Mesodermal cell (in vitro differentiated cells): ENCODE results near the gene GNB3.

Experiments used
- H3K27ac ChIP-seq: 2 replicates; pipeline ENCODE4 v1.7.0; 2013; ENCODE audit warnings: mild to moderate bottlenecking, low read depth, low read length, moderate library complexity; ENCODE audit not compliant: severe bottlenecking
- H3K36me3 ChIP-seq: 2 replicates; pipeline ENCODE4 v1.7.1; 2013; ENCODE audit warnings: mild to moderate bottlenecking, low read length, moderate library complexity; ENCODE audit not compliant: control insufficient read depth, insufficient read depth
- H3K4me1 ChIP-seq: one replicate; pipeline ENCODE4 v1.7.1; 2013; ENCODE audit warnings: mild to moderate bottlenecking, low read length; ENCODE audit not compliant: insufficient read depth, control insufficient read depth, poor library complexity, severe bottlenecking
- H3K4me3 ChIP-seq: 2 replicates; pipeline ENCODE4 v1.7.0; 2013; ENCODE audit warnings: low read length, control low read depth, mild to moderate bottlenecking; ENCODE audit not compliant: insufficient read depth, poor library complexity, severe bottlenecking; ENCODE audit errors: extremely low read depth
- H3K9me3 ChIP-seq: 2 replicates; pipeline ENCODE4 v1.7.1; 2013; ENCODE audit warnings: mild to moderate bottlenecking, low read length, moderate library complexity; ENCODE audit not compliant: control insufficient read depth
- WGBS, 2 experiments: methylation state at CpG; one replicate each; pipeline ENCODE4 v1.1.5; 2013; ENCODE audit warnings: missing lambda C conversion rate in 2 of 2; ENCODE audit not compliant: insufficient coverage in 2 of 2; 5-methylcytosine and 5-hydroxymethylcytosine counted together

Gene GNB3

DNA sequence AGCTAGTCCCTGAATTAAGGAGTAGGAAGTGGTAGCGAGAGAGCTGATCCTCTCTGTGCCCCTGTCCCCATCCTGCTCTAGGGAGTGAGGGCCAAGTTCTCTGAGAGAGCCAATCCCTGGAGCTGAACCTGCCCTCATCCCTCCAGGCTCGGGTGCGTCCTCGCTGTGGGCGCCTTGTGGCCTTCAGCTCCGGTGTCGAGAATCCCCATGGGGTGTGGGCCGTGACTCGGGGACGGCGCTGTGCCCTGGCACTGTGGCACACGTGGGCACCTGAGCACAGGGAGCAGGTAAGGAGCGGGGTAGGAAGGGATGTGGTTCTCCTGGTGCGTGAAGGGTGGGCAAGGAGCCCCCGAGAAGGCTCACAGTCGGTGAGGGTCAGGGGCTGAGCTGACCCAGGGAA, 1.9 kb upstream of the GNB3 start:
- H3K9me3 ChIP-seq = no peaks in the 10 kb centered on the region
- peaks cover 93% of the 10 kb centered on the region for H3K36me3 ChIP-seq
- no peak overlapping the region for H3K27ac ChIP-seq
- no peak overlapping the region for H3K4me3 ChIP-seq
- 98 to 99% methylated on average over 10 to 14 of the region's 16 CpGs for WGBS, 2 experiments
- H3K4me1 ChIP-seq = no peaks in the 10 kb centered on the region

DNA sequence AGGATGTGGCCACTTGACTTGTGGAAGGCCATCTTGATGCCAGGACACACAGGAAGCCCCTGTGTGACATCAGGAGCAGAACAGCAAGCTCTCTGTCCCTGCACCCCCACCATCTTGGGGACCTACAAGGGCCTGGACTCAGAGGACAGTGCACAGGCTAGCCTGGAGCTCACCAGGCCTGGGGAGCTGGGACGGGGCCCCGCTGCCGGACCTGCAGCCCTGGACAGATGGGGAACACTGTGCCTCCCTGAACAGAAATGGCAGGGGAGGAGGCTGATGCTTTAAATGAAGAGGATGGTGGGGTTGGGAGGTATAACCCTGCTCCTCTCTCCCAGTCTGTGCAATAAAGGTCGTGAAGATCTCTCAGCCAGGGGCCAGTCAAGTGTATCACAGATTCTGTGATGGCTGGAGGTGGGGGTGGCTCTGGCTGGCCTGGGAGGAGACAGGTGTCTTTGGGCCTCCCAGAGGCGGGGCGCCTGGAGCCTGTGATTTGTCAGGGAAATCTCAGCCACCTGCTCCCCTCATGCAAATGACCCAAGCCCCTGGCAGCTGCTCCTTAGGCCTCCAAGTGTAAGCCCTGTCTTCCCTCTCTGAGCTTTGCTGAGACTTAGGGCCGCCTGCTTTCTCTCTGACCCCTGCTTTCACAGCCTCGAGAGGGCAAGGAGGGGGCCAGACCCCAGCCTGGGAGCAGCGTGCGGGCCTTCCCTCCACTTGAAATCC, 1.1 kb upstream of the GNB3 start:
- Histone ChIP-seq H3K27ac (no peak overlapping the region), H3K9me3 (no peaks in the 10 kb centered on the region)
- 75 to 88% methylated on average over 6 to 7 of the region's 10 CpGs for WGBS, 2 experiments

DNA sequence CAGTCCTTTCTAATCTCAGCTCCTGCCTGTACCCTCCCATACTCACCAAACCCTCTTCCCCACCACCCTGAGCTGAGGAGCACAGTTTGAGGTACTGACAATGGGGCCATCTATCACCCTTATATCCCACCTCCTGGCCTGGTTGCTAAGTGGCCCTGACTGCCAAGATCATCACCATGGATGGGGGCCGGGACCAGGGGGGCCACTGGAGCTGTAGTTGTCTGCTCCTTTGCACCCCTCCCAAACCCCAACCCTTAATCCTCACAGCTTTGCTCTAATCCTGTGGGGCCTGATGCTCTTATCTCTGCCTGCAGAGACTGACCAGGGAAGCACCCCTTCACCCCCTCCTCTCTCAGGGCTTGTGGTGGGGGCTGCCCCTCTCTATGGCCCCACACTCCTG, 395 bp upstream of the GNB3 start:
- H3K36me3 ChIP-seq = peaks cover 91% of the 10 kb centered on the region
- no peaks in the 10 kb centered on the region for H3K9me3 ChIP-seq
- H3K4me1 ChIP-seq = no peaks in the 10 kb centered on the region
- H3K4me3 ChIP-seq = no peak overlapping the region
- 100% methylated on average over 1 of the region's 1 CpG for WGBS, 2 experiments
- H3K27ac ChIP-seq = no peak overlapping the region

More for the DNA sequence above, 1.1 kb upstream of the GNB3 start:
- Histone ChIP-seq H3K4me3 (no peak overlapping the region), H3K4me1 (no peaks in the 10 kb centered on the region), H3K36me3 (peaks cover 93% of the 10 kb centered on the region)

DNA sequence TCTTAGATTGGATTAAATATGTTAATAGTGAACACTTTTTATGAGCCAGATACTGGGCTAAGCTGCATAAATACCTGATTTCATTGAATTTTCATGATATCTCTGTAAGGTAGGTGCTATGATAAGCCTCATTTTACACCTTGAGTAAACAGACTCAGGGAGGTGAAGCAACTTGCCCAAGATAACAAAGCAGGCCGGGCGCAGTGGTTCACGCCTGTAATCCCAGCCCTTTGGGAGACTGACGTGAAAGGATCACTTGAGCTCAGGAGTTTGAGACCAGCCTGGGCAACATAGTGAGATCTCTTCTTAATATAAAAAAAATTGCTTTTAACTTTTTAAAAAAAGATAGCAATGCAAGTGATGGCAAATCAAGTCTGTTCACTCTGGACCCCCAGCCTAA, 1.4 kb downstream of the GNB3 start:
- H3K4me1 ChIP-seq = no peaks in the 10 kb centered on the region
- no peak overlapping the region for H3K27ac ChIP-seq
- WGBS, 2 experiments = 96 to 100% methylated on average over 3 to 4 of the region's 4 CpGs
- no peak overlapping the region for H3K4me3 ChIP-seq
- H3K9me3 ChIP-seq = no peaks in the 10 kb centered on the region
- peaks cover 91% of the 10 kb centered on the region for H3K36me3 ChIP-seq

DNA sequence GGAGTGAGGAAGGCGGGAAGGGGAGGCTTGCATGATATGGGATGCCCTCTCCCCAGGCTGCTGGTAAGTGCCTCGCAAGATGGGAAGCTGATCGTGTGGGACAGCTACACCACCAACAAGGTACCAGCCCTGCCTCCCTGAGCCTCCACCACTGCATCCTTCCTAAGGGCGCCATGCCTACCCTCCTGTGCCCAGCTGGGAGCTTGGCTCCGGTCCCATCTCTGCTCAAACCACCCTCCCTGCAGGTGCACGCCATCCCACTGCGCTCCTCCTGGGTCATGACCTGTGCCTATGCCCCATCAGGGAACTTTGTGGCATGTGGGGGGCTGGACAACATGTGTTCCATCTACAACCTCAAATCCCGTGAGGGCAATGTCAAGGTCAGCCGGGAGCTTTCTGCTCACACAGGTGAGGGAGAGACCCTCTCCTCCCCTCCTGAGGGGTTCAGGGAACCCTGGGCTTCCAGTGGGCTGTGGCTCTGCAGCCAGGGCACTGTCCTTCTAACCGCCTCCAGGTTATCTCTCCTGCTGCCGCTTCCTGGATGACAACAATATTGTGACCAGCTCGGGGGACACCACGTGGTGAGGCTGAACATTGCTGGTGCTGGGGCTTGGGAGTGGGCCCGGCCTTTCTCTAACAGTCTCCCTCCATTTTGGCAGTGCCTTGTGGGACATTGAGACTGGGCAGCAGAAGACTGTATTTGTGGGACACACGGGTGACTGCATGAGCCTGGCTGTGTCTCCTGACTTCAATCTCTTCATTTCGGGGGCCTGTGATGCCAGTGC, 2.6 kb downstream of the GNB3 start:
- Histone ChIP-seq H3K27ac (no peak overlapping the region), H3K36me3 (peaks cover 88% of the 10 kb centered on the region), H3K4me1 (no peaks in the 10 kb centered on the region), H3K9me3 (no peaks in the 10 kb centered on the region), H3K4me3 (no peak overlapping the region)
- WGBS, 2 experiments = 79 to 88% methylated on average over 15 to 16 of the region's 16 CpGs

DNA sequence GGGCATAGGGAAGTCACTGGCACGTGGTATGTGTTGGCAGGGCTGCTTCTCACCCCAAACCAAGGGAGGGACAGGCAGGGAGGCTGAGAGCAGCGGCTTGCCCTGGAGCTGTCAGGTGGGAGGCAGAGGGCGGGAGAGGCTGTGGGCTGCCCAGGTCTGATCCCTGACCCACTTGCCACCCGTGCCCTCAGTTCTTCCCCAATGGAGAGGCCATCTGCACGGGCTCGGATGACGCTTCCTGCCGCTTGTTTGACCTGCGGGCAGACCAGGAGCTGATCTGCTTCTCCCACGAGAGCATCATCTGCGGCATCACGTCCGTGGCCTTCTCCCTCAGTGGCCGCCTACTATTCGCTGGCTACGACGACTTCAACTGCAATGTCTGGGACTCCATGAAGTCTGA, 4.7 kb downstream of the GNB3 start:
- H3K36me3 ChIP-seq = peaks cover 87% of the 10 kb centered on the region
- peaks cover 8% of the 10 kb centered on the region for H3K4me1 ChIP-seq
- WGBS, 2 experiments = 90 to 92% methylated on average over 16 of the region's 17 CpGs

DNA sequence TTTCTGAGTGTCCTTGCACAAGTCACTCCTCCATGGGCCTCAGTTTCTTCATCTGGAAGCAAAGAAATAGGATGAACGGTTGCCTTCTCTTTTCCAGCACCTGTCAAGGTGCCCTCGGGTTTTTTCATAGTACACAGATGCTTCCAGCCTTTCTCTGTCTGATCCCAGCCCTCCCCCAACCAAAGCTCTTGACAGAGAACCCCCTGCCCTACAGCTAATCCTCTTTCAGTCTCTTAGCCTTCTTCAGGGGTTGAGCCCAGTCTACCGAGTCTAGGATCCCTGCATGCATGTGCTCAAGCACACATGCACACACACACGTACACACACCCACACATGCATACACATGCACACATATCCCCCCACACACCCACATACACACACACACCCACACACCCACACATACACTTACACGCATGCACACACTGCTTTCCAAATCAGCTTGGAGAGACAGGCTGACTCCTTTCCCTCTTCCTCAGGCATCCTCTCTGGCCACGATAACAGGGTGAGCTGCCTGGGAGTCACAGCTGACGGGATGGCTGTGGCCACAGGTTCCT, 5.7 kb downstream of the GNB3 start:
- Histone ChIP-seq H3K36me3 (peaks cover 83% of the 10 kb centered on the region), H3K4me3 (no peak overlapping the region), H3K9me3 (no peaks in the 10 kb centered on the region), H3K27ac (no peak overlapping the region), H3K4me1 (peaks cover 9% of the 10 kb centered on the region)
- WGBS, 2 experiments = 93 to 94% methylated on average over 4 to 6 of the region's 7 CpGs

More for the DNA sequence above, 4.7 kb downstream of the GNB3 start:
- no peak overlapping the region for H3K4me3 ChIP-seq
- no peak overlapping the region for H3K27ac ChIP-seq
- H3K9me3 ChIP-seq = no peaks in the 10 kb centered on the region

DNA sequence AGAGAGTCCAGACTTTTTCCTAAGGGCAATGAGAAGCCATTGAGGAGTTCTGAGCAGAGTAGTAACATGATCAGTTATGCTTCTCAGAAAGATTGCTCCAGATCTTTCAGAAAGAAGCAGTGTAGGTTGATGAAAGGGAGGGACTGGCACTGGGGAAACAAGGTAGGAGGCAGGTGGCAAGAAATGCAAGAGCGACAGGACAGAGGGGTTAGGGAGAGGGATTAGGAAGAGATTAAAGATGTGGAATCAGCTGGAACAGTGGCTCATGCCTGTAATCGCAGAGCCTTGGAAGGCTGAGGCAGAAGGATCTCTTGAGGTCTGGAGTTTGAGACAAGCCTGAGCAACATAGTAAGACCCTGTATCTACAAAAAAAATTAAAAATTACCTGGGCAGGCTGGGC, 7.0 kb downstream of the GNB3 start:
- no peak overlapping the region for H3K4me3 ChIP-seq
- H3K9me3 ChIP-seq = no peaks in the 10 kb centered on the region
- no peak overlapping the region for H3K27ac ChIP-seq
- 95 to 100% methylated on average over 2 of the region's 2 CpGs for WGBS, 2 experiments
- H3K4me1 ChIP-seq = peaks cover 9% of the 10 kb centered on the region
- H3K36me3 ChIP-seq = peaks cover 71% of the 10 kb centered on the region

DNA sequence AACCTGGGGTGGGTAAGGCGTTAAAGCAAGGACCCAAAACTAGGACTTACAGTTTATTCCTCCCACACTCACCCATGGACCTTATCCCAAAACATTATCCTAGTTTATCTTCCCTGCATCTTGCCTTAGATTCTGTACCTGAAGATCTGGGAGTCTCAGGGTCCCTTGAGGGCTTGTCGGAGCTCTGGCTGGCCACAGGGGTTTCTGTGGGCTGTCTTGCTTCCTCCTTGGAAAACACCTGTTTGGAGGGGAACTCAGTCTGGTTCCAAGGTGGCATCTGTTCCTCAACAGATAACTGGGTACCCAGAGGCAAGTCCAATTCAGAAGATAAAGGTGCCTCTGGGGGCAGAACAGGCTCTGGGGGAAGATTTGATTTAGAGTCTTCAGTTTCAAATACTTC, 8.7 kb downstream of the GNB3 start:
- Histone ChIP-seq H3K36me3 (peaks cover 61% of the 10 kb centered on the region), H3K4me3 (no peak overlapping the region)
- 93 to 94% methylated on average over 2 of the region's 2 CpGs for WGBS, 2 experiments

DNA sequence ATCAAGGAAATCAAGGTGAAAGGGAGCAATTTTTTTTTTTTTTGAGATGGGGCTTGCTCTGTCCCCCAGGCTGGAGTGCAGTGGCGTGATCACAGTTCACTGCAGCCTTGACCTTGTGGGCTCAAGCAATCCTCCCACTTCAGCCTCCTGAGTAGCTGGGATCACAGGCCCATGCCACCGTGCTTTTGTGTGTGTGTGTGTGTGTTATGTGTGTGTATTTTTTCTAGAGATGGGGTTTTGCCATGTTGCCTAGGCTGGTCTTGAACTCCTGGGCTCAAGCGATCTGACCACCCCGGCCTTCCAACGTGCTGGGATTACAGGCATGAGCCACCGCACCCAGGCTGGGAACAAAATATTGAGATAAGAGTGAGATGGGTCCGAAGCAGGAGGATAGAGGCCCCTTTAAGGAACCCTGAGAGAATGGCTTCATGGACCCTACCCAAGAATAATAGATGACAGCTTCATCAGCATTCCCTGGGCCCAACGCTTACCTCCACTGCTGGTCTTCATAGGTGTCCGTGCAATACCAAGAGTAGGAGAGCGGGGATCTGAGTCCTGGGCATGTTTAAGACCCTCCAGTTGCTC, 9.3 kb downstream of the GNB3 start:
- Histone ChIP-seq H3K27ac (peak overlapping the region; percentile 86), H3K36me3 (peaks cover 58% of the 10 kb centered on the region), H3K4me3 (peak overlapping the region; percentile 72), H3K4me1 (peaks cover 21% of the 10 kb centered on the region), H3K9me3 (no peaks in the 10 kb centered on the region)
- WGBS, 2 experiments = 82 to 85% methylated on average over 8 of the region's 10 CpGs

More for the DNA sequence above, 8.7 kb downstream of the GNB3 start:
- Histone ChIP-seq H3K9me3 (no peaks in the 10 kb centered on the region), H3K27ac (no peak overlapping the region), H3K4me1 (peaks cover 21% of the 10 kb centered on the region)
